GM18907 (cell line): ENCODE measurements around the gene TNRC6B.
"Not testable (repeated sequence)": the region's sequence is repeated elsewhere in the genome, so short reads cannot be mapped to it uniquely, and the experiment has no call there.

Experiments
- ATAC-seq: cut with Tn5 transposase; IDR thresholded peaks from one replicate; pipeline ENCODE4 v1.9.1; 2021; ENCODE audit warnings: mild to moderate bottlenecking, moderate library complexity; ENCODE audit not compliant: unreplicated experiment

The TNRC6B gene, protein sequence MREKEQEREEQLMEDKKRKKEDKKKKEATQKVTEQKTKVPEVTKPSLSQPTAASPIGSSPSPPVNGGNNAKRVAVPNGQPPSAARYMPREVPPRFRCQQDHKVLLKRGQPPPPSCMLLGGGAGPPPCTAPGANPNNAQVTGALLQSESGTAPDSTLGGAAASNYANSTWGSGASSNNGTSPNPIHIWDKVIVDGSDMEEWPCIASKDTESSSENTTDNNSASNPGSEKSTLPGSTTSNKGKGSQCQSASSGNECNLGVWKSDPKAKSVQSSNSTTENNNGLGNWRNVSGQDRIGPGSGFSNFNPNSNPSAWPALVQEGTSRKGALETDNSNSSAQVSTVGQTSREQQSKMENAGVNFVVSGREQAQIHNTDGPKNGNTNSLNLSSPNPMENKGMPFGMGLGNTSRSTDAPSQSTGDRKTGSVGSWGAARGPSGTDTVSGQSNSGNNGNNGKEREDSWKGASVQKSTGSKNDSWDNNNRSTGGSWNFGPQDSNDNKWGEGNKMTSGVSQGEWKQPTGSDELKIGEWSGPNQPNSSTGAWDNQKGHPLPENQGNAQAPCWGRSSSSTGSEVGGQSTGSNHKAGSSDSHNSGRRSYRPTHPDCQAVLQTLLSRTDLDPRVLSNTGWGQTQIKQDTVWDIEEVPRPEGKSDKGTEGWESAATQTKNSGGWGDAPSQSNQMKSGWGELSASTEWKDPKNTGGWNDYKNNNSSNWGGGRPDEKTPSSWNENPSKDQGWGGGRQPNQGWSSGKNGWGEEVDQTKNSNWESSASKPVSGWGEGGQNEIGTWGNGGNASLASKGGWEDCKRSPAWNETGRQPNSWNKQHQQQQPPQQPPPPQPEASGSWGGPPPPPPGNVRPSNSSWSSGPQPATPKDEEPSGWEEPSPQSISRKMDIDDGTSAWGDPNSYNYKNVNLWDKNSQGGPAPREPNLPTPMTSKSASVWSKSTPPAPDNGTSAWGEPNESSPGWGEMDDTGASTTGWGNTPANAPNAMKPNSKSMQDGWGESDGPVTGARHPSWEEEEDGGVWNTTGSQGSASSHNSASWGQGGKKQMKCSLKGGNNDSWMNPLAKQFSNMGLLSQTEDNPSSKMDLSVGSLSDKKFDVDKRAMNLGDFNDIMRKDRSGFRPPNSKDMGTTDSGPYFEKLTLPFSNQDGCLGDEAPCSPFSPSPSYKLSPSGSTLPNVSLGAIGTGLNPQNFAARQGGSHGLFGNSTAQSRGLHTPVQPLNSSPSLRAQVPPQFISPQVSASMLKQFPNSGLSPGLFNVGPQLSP (N-terminal part only)

DNA sequence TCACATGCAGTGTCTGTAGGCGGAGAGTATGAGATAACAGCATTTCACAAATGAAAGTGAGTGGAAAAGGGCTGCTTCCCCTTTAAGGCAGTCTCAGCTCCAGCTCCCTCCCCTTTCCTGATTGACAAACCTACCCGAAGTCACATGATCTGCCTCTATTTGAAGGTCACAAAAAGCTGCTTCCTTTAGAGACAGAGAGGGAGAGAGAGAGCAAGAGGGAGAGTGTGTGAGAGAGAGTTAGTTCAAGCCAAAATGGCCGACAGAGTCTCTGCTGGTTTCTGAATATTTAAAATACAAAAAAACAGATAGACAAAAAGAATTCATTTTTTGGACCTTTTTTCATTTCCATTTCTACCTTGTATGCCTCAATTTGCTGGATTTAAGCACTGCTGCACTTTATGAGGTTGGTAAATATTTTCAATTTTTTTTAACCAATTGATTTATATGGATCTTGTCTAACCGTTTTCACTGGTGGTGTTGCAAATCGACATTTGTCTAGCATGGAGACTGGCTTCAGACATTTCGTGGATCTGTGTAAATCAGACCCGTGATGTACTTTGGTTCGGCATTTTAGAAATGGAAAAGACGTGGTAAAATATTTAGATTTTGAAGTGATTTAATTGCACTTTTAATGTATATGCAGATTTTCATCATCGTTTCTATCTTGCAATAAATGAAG is at the start of gene TNRC6B:
Gene TNRC6B, plus strand, starts transcription at position 188 of the 679 bp plus-strand sequence. Its CDS starts 211 bp downstream, at position 399.
- ATAC-seq, result peak; percentile 82

DNA sequence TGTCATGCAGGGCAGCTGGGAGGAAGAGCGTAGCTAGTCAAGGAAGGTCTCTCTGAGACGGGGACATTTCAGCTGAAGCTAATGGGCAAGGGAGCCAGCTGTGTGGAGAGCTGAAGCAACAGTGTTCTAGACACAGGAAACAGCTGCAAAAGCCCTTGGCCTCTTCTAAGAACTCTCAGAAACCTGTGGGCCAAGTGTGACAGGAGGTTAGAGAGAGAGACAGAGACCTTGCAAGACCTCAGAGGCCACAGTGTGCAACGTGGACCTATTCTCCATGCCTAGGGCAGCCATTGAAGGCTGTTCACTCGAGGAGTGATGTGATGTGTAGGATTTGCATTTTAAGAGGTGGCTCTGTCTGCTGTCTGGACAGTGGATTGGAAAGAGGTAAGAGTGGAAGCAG is 48.7 kb upstream of the TNRC6B start:
- no peak for ATAC-seq

DNA sequence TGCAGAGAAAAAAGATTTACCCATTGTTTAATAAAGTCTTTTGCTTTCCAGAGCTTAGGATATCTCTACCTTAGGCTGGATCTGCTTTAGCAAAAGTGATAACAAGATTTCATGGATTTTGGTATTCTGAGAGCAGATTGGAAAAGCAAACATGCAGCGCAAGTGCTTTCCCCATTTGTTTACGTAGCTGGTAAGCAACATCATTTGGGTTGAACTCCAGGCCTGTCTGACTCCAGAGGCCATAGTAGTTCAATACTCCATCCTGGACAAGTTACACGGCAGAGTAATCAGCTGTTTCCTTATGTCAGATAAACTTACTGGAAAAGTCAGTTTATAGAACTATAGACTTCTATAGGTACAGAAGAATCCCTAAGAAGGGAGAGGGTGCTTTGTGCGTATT is 40.6 kb upstream of the TNRC6B start:
- no peak for ATAC-seq

DNA sequence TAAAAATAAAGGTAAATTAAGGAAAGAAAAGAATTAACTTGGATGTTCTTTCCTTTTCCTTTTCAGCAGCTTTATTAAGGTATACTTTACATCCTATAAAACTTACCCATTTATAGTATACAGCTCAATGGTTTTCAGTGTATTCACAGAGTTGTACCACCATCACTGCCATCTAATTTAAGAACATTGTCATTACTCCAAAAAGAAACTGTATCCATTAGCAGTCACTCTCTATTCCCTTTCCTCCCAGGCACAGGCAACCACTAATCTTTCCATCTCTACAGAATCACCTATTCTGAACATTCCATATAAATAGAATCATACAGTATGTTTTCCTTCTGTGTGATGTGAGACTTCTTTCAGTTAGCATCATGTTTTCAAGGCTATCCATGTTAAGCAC is 38.9 kb upstream of the TNRC6B start:
- ATAC-seq, result no peak

DNA sequence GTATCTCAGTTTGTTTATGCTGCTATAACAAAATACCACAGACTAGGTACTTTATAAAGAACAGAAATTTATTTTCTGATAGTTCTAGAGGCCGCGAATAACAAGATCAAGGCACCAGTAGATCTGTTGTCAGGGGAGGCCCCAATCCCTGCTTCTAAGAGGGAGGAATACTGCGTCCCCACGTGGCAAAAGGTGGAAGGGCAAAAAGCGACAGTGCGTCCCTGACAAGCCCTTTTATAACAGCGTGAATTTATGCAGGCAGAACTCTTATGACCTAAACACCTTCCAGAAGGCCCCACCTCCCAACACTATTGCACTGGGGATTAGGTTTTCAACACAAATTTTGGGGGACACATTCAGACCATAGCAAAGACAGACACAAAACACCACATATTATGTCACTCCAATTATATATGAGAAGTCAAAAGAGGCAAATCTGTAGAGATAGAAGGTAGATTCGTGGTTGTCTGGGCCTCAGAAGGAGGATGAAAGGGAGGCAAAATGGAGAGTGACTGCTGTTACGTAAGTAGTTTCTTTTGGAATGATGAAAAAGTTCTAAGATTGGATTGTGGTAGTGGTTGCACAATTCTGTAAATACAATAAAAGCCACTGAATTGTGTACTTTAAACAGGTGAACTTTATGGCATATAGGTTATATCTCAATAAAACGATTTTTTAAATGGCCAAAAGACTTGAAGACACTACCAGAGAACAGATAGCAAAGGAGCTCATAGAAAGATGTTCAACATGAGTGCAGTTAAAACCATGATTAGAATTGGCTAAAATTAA is 30.1 kb upstream of the TNRC6B start:
- ATAC-seq, result no peak

DNA sequence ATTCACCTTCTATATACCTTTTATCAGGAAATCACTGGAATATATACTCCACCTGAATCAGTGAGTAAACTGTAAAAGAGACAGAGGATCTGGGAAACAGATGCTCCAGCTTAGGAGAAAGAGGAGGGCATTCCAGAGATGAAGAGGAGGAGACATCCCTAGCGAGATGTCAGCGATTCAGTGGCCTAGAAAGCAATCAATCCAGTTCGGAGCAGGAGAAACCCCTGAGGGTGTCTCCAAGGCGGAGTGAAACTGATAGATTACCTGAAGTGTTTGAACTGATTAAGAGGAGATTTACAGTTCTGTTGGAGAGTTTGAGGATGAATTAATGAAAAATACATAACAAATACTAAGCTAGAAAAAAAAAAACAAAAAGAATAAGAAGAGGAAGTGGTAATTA is 24.5 kb upstream of the TNRC6B start:
- ATAC-seq, result no peak

DNA sequence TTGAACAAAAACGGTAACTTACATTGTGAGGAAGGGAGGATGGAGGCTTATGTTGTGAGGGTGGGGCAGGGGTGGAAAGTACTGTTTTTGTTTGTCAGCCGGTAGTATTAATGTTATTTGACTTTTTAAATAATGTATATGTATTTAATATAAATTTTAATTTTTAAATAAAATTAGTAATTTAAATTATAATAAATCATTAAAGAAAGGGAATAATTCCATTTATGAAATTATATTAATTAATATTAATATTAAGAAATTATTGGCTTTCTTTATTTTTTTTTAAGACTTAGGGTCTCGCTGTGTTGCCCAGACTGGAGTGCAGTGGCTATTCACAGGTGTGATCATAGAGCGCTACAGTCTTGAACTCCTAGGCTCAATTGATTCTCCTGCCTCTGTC is 24.0 kb upstream of the TNRC6B start:
- no peak for ATAC-seq

DNA sequence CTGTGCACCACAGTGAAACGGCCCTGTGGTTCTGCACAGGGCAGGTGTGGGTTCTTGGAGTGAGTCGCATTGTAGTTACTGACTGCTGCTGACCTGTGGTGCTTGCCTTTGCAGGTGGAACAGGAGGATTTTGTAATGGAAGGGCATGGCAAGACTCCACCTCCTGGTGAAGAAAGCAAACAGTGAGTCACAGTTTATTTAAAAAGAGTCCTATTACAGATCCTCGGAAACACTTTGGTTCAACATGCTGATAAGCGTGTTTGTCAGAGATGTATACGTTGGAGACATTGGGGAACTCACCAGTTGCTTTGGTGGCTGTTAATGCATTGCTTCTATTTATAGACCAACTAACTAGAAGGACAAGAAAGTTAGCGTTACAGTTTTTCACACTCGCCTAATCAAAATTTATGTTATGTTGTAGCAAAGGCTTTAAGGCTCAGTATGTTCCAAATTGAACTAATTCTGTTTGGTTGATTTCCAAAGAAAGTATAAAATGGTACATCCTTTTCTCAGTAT is 21.7 kb upstream of the TNRC6B start:
- ATAC-seq, result no peak

DNA sequence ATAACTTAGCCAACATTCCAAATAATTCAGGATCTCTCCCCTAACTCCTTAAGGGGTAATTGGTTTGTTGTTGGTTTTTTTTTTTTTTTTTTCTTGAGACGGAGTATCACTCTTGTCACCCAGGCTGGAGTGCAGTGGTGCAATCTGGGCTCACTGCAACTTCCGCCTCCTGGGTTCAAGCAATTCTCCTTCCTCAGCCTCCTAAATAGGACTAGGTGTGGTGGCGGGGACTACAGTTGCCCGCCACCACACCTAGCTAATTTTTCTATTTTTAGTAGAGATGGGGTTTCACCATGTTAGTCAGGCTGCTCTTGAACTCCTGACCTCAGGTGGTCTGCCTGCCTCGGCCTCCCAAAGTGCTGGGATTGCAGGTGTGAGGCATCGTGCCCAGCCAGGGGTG is 21.0 kb upstream of the TNRC6B start:
- not testable (repeated sequence) for ATAC-seq

DNA sequence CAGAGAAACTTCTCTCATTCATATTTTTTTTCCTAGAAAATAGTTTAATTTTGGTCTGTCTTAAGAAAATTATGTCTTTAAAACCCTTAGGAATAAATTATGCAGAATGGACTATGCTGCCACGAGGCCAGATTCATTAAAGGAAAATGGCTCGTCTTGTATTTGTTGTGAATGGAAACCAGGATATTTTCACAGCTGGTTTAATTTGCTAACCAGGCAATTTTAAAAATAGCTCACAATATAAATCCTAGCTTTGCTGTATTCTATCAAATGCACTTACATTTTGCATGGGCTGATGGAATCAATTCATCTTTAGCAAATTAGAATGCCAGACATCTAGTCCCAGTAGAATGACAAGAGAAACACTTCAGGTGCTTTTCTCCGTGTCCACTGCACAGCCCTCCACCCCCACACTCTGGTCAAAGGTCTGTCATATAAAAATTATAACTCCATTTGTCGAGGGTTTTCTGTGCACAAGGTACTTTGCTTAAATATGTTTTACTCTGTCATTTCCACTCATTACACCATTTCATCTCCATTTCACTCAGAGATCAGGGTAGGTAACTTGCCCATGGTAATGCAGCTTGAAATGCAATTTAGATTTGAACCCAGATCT is 20.3 kb upstream of the TNRC6B start:
- ATAC-seq, result no peak

DNA sequence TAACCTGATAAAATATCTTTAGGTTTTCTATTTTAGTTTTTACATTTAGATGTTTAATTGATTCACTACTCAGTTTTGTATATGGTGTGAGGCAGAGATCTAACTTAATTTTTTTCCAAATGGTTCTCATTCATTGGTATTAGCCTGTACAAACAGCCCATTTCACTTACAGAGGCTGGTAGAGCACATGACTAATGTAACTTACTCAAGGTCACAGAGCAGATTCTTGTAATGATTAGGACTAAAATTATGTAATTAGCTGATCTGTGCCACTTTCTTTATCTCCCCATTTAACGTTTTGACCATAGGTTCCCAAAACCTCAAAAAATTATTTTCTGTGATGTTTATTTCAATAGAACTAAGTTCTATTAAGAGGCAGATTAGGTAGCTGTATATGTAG is 16.5 kb upstream of the TNRC6B start:
- ATAC-seq, result no peak

DNA sequence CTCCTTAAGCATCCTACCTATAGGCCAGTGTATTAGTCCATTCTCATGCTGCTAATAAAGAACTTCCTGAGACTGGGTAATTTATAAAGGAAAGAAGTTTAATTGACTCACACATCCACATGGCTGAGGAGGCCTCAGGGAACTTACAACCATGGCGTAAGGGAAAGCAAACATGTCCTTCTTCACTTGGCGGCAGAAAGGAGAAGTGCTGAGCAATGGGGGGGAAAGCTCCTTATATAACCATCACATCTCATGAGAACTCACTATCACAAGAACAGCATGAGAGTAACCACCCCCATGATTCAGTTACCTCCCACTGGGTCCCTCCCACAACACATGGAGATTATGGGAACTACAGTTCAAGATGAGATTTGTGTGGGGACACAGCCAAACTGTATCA is 12.2 kb upstream of the TNRC6B start:
- ATAC-seq, result not testable (repeated sequence)

DNA sequence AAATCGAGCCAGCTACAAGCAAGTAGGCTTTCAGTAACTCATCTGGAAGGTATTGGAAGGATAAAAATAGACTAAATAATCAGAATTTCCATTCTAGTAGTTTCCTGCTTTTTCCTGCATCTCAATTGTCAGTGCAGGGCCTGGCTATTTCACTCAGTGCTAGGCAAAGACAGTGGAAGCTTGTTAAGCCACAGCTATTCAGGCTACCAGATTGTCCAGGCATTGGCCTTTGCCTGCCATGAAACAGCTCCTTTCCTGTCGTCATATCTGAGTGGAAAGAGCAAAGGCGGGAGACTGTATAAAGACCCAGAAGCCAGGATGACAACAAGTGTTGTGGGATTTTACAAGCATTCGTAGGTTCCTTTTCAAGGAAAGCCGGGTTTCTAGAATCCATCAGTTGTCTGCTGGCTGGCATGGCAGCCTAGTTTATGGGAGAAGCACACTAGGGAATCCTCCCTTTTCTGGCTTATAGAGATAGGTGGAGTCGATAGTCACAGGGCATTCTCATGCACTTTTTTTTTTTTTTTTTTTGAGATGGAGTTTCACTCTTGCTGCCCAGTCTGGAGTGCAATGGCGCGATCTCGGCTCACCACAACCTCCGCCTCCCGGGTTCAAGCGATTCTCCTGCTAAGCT is 2.0 kb upstream of the TNRC6B start:
- ATAC-seq, result no peak

DNA sequence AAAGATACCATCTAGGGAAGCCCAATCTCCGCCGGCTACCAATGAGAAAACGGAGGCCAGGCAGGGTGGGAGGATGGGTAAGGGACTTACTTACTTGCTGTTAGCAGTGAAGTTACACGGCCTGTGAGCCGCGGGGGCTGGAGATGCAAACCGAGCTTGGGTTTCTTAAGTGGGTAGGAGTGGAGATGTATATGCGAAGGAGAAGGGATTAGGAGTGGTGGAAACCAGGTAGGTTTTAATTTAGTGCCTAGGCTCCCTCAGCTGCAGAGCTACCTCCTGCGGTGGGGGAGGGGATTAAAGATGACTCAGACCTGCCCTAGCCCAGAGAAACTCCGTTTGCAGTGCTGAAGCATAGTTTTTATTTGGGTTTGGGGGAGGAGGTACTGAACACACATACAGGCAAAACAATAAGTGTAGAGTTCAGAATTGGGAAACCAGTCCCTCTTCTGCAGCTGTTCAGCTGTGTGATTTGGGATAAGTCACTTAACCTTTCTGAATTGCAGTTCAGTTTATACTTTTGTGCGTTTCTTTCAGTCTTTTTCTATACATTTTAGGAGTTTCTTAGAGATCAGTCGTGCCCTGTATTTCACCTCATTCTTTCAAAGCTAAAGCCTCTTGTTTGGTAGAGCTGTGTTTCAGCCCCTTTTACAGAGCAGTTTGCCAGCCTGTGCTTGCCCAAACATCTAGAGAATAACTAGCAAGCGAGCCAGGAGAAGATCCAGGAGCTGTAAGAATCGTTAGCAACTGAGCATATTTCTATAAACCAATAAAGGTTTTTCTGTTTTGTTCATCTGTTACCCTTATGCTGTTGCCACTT is 596 bp upstream of the TNRC6B start:
- no peak for ATAC-seq

DNA sequence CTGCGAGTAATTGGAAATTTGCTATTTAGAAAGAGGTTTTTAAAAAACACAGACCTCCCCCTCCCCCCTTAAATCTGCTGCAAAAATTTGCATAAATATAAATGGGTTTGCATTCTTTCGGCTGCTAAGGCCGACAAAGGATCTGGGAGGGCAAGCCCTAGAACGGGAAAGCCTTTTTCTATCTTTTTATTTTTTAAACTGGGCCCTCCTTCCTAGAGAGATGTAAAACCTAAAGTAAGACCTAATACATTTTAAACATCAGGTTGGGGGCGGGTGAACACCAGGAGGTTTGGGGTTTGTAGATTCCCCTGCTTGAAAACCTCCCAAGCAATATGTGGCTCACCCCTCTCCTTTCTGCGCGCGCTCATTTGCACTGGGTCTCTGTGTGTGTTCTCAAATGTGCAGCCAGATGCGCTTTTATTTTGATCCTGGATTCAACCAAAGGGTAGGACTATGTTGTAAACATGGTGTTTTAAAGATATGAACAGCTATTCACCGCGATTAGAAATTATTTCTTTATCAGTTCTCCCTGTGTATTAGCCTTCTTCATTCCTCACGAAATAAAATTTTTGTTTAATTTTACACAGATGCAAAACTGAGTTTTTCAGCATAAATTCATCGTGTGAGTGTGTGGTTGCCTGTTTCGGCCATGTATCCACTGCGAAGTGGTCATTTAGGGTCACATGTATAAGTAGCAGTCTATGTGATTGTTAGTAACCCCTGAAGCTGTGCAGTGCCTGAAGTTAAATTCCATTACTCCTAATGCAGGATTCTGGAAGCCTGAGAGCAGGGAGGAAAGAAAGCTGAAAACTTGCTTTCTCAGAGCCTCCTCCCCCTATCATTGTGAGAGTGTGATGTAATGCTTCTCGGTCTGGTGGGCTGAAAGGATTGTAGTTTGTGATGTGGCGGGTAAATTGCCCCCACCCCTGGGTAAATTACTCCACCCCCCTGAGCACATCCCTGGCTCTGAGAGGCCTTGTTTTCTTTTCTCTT is 988 bp downstream of the TNRC6B start:
- ATAC-seq, result no peak

DNA sequence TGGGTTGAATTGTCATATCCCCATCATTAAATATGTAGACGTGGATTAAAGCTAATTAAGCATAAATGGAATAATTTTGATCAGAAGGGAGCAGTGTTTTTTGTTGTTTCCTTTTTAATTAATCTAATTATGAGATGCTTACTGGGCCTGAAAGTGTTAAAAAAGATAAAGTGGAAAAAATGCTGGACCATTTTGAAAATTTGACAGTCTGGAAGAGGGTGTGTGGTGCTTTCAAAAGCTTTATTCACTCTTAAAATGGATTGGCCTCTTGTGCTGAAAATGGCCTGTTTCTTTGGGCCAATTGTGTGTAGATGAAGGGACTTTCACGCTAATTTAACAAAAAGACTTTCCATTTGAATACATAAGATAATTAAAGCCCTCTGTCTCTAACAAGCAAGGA is 1.8 kb downstream of the TNRC6B start:
- no peak for ATAC-seq

DNA sequence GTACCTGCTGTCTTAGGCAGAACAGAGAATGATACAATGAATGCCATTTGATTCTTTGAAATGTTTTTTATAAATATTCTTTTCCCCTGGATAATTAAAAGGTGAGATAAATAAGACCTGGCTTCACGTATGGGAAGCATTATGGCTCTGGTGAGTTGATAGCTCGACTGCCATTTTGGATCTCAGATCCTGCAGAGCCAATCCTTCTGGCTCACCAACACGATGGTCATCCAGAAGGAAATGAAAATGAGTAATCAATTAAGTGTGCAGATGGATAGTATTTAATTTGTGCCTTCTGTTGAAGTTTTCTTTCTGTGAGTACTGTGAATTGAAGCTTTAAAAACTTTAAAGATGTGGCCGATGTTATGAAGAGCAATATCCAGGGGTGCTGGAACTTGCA is 2.7 kb downstream of the TNRC6B start:
- no peak for ATAC-seq
